GM12875 (cell line): Measurements from ENCODE around the gene PAIP1.
"Not testable (repeated sequence)": the region's sequence is repeated elsewhere in the genome, so short reads cannot be mapped to it uniquely, and the experiment has no call there.

Experiments
- H3K4me3 ChIP-seq: one replicate; pipeline ENCODE4 v1.5.1; 2011; ENCODE audit warnings: low read depth, low read length, control low read depth
- CTCF ChIP-seq: IDR thresholded peaks from 2 replicates; pipeline ENCODE4 v1.5.1; 2011; ENCODE audit warnings: low read depth, mild to moderate bottlenecking, control low read depth, inconsistent platforms, low read length, moderate library complexity, borderline replicate concordance; ENCODE audit not compliant: insufficient read depth

The PAIP1 gene

GRCh38 chr5:43555895-43556606, 826 bp downstream of the PAIP1 start:
- H3K4me3 ChIP-seq: peak overlapping the region; percentile 94
- no peak for TF ChIP-seq CTCF

- H3K4me3 ChIP-seq: no peak overlapping the region
- TF ChIP-seq CTCF: no peak
Measured at GRCh38 chr5:43554497-43554896, 2.4 kb downstream of the PAIP1 start.

- H3K4me3 ChIP-seq: no peak overlapping the region
- no peak for TF ChIP-seq CTCF
Measured at GRCh38 chr5:43553381-43553780, 3.5 kb downstream of the PAIP1 start.

GRCh38 chr5:43551731-43552130, 5.1 kb downstream of the PAIP1 start:
- no peak for TF ChIP-seq CTCF
- no peak overlapping the region for H3K4me3 ChIP-seq

GRCh38 chr5:43549272-43549671, 7.6 kb downstream of the PAIP1 start:
- H3K4me3 ChIP-seq: not testable (repeated sequence)

- H3K4me3 ChIP-seq: no peak overlapping the region
- no peak for TF ChIP-seq CTCF
Measured at GRCh38 chr5:43548358-43548757, 8.5 kb downstream of the PAIP1 start.

- H3K4me3 ChIP-seq: no peak overlapping the region
- TF ChIP-seq CTCF: no peak
Measured at GRCh38 chr5:43547532-43547931, 9.3 kb downstream of the PAIP1 start.
